Measurements from ENCODE around the gene ASGR1.

Gene ASGR1

GRCh38 chr17:7222972-7223292 lies 43.8 kb upstream of the ASGR1 start:
- H3K79me2 ChIP-seq (ENCODE audit: low read length): 0 out of 2 replicates have a peak, but pooled peaks cover 4% of the 10 kb centered on the region
- H3K9me3 ChIP-seq (ENCODE audit: insufficient read depth, low read length): no peaks in the 10 kb centered on the region
- H4K20me1 ChIP-seq (ENCODE audit: insufficient read depth, low read length): no peaks in the 10 kb centered on the region
- H3K4me2 ChIP-seq (ENCODE audit: low read length): no peak overlapping the region
- no peak overlapping the region for H3K9ac ChIP-seq (ENCODE audit: low read length)
- peaks cover 7% of the 10 kb centered on the region for H3K36me3 ChIP-seq (replicated peaks; ENCODE audit: low read depth, low read length)
- H3K4me1 ChIP-seq (ENCODE audit: low read length): peaks cover 16% of the 10 kb centered on the region
- H2AFZ ChIP-seq (ENCODE audit: low read depth, low read length): no peak overlapping the region
- H3K27me3 ChIP-seq (ENCODE audit: low read depth, low read length): no peaks in the 10 kb centered on the region
- no peak for TF ChIP-seq EZH2phosphoT487 (IDR thresholded peaks at IDR 0.05; ENCODE audit: low read depth)
- no peak for TF ChIP-seq CTCF (IDR thresholded peaks at IDR 0.05; ENCODE audit: low read depth, low read length)
- no peak overlapping the region for H3K27ac ChIP-seq (ENCODE audit: low read length)
- no peak overlapping the region for H3K4me3 ChIP-seq (ENCODE audit: low read length)

GRCh38 chr17:7222093-7222971 lies 43.2 kb upstream of the ASGR1 start:
- TF ChIP-seq CTCF (IDR thresholded peaks at IDR 0.05; ENCODE audit: low read depth, low read length): no peak
- no peak for TF ChIP-seq EZH2phosphoT487 (IDR thresholded peaks at IDR 0.05; ENCODE audit: low read depth)
- Histone ChIP-seq H3K27ac (ENCODE audit: low read length) (no peak overlapping the region), H3K9ac (ENCODE audit: low read length) (no peak overlapping the region), H2AFZ (ENCODE audit: low read depth, low read length) (no peak overlapping the region), H3K4me1 (ENCODE audit: low read length) (peaks cover 21% of the 10 kb centered on the region), H3K79me2 (ENCODE audit: low read length) (0 out of 2 replicates have a peak, but pooled peaks cover 4% of the 10 kb centered on the region), H3K9me3 (ENCODE audit: insufficient read depth, low read length) (no peaks in the 10 kb centered on the region), H3K36me3 (replicated peaks; ENCODE audit: low read depth, low read length) (peaks cover 7% of the 10 kb centered on the region), H3K27me3 (ENCODE audit: low read depth, low read length) (no peaks in the 10 kb centered on the region), H4K20me1 (ENCODE audit: insufficient read depth, low read length) (no peaks in the 10 kb centered on the region), H3K4me2 (ENCODE audit: low read length) (no peak overlapping the region), H3K4me3 (ENCODE audit: low read length) (no peak overlapping the region)

- Histone ChIP-seq H3K9ac (ENCODE audit: low read length) (no peak overlapping the region), H3K27ac (ENCODE audit: low read length) (no peak overlapping the region), H3K36me3 (replicated peaks; ENCODE audit: low read depth, low read length) (peaks cover 7% of the 10 kb centered on the region), H3K4me3 (ENCODE audit: low read length) (no peak overlapping the region), H2AFZ (ENCODE audit: low read depth, low read length) (no peak overlapping the region), H3K4me2 (ENCODE audit: low read length) (no peak overlapping the region), H3K4me1 (ENCODE audit: low read length) (peaks cover 27% of the 10 kb centered on the region), H3K9me3 (ENCODE audit: insufficient read depth, low read length) (no peaks in the 10 kb centered on the region), H4K20me1 (ENCODE audit: insufficient read depth, low read length) (no peaks in the 10 kb centered on the region), H3K79me2 (ENCODE audit: low read length) (0 out of 2 replicates have a peak, but pooled peaks cover 4% of the 10 kb centered on the region), H3K27me3 (ENCODE audit: low read depth, low read length) (no peaks in the 10 kb centered on the region)
- TF ChIP-seq EZH2phosphoT487 (IDR thresholded peaks at IDR 0.05; ENCODE audit: low read depth) (no peak), CTCF (IDR thresholded peaks at IDR 0.05; ENCODE audit: low read depth, low read length) (no peak)
These were observed 42.3 kb upstream of the ASGR1 start for GRCh38 chr17:7221278-7222092.
